GM12878 (cell line): Measurements from ENCODE around the gene SLC25A13.

Experiments
- IKZF2 ChIP-seq, 2 experiments: fragments of 450-650 bp; IDR thresholded peaks; 2 replicates each; pipeline ENCODE4 v1.6.1; 2017; ENCODE audit warnings: mild to moderate bottlenecking in 2 of 2, moderate library complexity in 2 of 2
- JUND ChIP-seq: IDR thresholded peaks from 2 replicates; pipeline ENCODE4 v1.6.1; 2012; ENCODE audit warnings: low read depth, mild to moderate bottlenecking, low read length, improper control_type of control experiment, moderate library complexity
- MEF2A ChIP-seq: IDR thresholded peaks from 2 replicates; pipeline ENCODE4 v1.6.1; 2011; ENCODE audit warnings: low read depth, mild to moderate bottlenecking, low read length, moderate library complexity; ENCODE audit not compliant: insufficient read depth
- POLR2AphosphoS5 ChIP-seq: IDR thresholded peaks from 2 replicates; pipeline ENCODE4 v1.6.1; 2011; ENCODE audit warnings: mild to moderate bottlenecking, low read length, inconsistent platforms
- RAD21 ChIP-seq: IDR thresholded peaks from 2 replicates; pipeline ENCODE4 v1.6.1; 2011; ENCODE audit warnings: mild to moderate bottlenecking, low read depth, low read length, moderate library complexity; ENCODE audit not compliant: insufficient read depth
- SUZ12 ChIP-seq: fragments of 200-600 bp; sonication (generic); IDR thresholded peaks from one replicate; pipeline ENCODE4 v1.6.1; 2018; ENCODE audit warnings: antibody characterized with exemption, mild to moderate bottlenecking; ENCODE audit not compliant: unreplicated experiment
- TAF1 ChIP-seq: IDR thresholded peaks from 2 replicates; pipeline ENCODE4 v1.6.1; 2011; ENCODE audit warnings: mild to moderate bottlenecking, low read depth, low read length, borderline replicate concordance
- TF ChIP-seq, protein P1 (sequence below): IDR thresholded peaks from 2 replicates; pipeline ENCODE4 v1.6.1; 2012; ENCODE audit warnings: mild to moderate bottlenecking, low read depth, low read length
- TF ChIP-seq, protein P2 (sequence below), 3 experiments: IDR thresholded peaks in 2 of 3; conservative IDR thresholded peaks in 1 of 3; 2 replicates each; pipeline ENCODE4 v1.5.1; 2011; ENCODE audit warnings: low read depth in 3 of 3, low read length in 3 of 3, mild to moderate bottlenecking in 3 of 3, control low read depth in 2 of 3, moderate library complexity in 2 of 3, inconsistent platforms in 1 of 3, mixed read lengths in 1 of 3; ENCODE audit not compliant: control insufficient read depth in 2 of 3, insufficient read depth in 1 of 3; ENCODE audit errors: extremely low read depth in 1 of 3

DNA sequence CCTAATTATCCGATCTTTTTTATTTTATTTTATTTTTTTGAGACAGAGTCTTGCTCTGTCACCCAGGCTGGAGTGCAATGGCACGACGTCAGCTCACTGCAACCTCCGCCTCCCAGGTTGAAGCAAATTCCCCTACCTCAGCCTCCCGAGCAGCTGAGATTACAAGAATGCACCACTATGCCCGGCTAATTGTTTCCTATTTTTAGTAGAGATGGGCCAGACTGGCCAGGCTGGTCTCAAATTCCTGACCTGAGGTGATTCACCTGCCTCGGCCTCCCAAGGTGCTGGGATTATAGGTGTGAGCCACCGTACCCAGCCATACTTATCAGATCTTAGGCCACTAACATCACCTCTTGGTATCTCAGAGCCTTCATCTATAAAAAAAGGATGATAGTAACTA lies 4.9 kb downstream of the SLC25A13 start:
- TF ChIP-seq, protein P1, sequence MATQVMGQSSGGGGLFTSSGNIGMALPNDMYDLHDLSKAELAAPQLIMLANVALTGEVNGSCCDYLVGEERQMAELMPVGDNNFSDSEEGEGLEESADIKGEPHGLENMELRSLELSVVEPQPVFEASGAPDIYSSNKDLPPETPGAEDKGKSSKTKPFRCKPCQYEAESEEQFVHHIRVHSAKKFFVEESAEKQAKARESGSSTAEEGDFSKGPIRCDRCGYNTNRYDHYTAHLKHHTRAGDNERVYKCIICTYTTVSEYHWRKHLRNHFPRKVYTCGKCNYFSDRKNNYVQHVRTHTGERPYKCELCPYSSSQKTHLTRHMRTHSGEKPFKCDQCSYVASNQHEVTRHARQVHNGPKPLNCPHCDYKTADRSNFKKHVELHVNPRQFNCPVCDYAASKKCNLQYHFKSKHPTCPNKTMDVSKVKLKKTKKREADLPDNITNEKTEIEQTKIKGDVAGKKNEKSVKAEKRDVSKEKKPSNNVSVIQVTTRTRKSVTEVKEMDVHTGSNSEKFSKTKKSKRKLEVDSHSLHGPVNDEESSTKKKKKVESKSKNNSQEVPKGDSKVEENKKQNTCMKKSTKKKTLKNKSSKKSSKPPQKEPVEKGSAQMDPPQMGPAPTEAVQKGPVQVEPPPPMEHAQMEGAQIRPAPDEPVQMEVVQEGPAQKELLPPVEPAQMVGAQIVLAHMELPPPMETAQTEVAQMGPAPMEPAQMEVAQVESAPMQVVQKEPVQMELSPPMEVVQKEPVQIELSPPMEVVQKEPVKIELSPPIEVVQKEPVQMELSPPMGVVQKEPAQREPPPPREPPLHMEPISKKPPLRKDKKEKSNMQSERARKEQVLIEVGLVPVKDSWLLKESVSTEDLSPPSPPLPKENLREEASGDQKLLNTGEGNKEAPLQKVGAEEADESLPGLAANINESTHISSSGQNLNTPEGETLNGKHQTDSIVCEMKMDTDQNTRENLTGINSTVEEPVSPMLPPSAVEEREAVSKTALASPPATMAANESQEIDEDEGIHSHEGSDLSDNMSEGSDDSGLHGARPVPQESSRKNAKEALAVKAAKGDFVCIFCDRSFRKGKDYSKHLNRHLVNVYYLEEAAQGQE: no peak
- TF ChIP-seq POLR2AphosphoS5: no peak
- no peak for TF ChIP-seq SUZ12
- TF ChIP-seq, protein P2, sequence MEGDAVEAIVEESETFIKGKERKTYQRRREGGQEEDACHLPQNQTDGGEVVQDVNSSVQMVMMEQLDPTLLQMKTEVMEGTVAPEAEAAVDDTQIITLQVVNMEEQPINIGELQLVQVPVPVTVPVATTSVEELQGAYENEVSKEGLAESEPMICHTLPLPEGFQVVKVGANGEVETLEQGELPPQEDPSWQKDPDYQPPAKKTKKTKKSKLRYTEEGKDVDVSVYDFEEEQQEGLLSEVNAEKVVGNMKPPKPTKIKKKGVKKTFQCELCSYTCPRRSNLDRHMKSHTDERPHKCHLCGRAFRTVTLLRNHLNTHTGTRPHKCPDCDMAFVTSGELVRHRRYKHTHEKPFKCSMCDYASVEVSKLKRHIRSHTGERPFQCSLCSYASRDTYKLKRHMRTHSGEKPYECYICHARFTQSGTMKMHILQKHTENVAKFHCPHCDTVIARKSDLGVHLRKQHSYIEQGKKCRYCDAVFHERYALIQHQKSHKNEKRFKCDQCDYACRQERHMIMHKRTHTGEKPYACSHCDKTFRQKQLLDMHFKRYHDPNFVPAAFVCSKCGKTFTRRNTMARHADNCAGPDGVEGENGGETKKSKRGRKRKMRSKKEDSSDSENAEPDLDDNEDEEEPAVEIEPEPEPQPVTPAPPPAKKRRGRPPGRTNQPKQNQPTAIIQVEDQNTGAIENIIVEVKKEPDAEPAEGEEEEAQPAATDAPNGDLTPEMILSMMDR (IDR thresholded peaks at IDR 0.05 in 2 of 3, conservative IDR thresholded peaks at IDR 0.05 in 1 of 3; ENCODE audit: control insufficient read depth in 2 of 3, extremely low read depth in 1 of 3, insufficient read depth in 1 of 3, low read depth in 3 of 3, low read length in 3 of 3): no peak
- no peak for TF ChIP-seq JUND
- no peak for TF ChIP-seq TAF1
- TF ChIP-seq RAD21: no peak
- TF ChIP-seq MEF2A: no peak
- TF ChIP-seq IKZF2 (IDR thresholded peaks at IDR 0.05): no peak
